Transverse colon (tissue), 4 donors: ENCODE data around the gene SYT1.

Source experiments
- POLR2A ChIP-seq: fragments of 450-650 bp; IDR thresholded peaks from one replicate; pipeline ENCODE4 v1.6.1; 2016; ENCODE audit warnings: antibody characterized with exemption, mild to moderate bottlenecking, moderate library complexity
- POLR2AphosphoS5 ChIP-seq, 3 donors: sonication (generic); formaldehyde crosslinking; IDR thresholded peaks; one replicate each; pipeline ENCODE4 v1.6.1; 2016; ENCODE audit warnings: antibody characterized with exemption in 3 of 3
- TF ChIP-seq, protein P1 (sequence below), 5 experiments: fragments of 200-600 bp in 3 of 5; fragments of 450-650 bp in 2 of 5; sonication (generic) in 3 of 5; IDR thresholded peaks; 1 replicate in 2 of 5; 2 replicates in 3 of 5; pipeline ENCODE4 v1.5.1; 2016 to 2017; ENCODE audit warnings: antibody characterized with exemption in 5 of 5, inconsistent platforms in 3 of 5, mild to moderate bottlenecking in 2 of 5, moderate library complexity in 1 of 5

DNA sequence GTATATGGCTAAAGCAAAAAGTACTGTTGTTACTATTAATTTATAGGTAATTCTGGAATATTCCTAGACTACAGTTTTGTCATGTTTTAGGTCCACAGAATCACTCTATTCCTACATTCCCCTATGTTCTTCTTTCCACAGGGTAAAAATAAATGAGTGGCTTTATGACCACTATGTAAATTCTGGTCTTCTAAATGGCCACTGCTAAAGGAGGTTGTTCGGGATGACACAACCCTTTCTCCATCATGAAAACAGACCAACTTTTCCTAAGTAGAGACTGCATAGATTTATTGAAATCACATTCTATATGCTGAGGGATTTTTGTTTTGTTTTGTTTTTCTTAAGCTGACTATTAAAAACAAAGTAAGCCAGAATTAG, 88.0 kb downstream of the SYT1 start:
- TF ChIP-seq POLR2A = no peak
- no peak for TF ChIP-seq POLR2AphosphoS5 (IDR thresholded peaks at IDR 0.05)
- TF ChIP-seq, protein P1, sequence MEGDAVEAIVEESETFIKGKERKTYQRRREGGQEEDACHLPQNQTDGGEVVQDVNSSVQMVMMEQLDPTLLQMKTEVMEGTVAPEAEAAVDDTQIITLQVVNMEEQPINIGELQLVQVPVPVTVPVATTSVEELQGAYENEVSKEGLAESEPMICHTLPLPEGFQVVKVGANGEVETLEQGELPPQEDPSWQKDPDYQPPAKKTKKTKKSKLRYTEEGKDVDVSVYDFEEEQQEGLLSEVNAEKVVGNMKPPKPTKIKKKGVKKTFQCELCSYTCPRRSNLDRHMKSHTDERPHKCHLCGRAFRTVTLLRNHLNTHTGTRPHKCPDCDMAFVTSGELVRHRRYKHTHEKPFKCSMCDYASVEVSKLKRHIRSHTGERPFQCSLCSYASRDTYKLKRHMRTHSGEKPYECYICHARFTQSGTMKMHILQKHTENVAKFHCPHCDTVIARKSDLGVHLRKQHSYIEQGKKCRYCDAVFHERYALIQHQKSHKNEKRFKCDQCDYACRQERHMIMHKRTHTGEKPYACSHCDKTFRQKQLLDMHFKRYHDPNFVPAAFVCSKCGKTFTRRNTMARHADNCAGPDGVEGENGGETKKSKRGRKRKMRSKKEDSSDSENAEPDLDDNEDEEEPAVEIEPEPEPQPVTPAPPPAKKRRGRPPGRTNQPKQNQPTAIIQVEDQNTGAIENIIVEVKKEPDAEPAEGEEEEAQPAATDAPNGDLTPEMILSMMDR (IDR thresholded peaks at IDR 0.05) = no peak
